NCI-H748 treated with DMSO at 0.1 percent for 48 hours (cell line): ENCODE data around the gene GIPC2.
A peak's percentile ranks its signal among the peaks of the same experiment; 100 is the strongest.
"Not testable (repeated sequence)": the region's sequence is repeated elsewhere in the genome, so short reads cannot be mapped to it uniquely, and the experiment has no call there.

Source experiments
- DNase-seq: peaks from one replicate; lab custom pipeline; 2025; lab: John Stamatoyannopoulos, UW

Gene GIPC2

GRCh38 chr1:78038071-78038470 lies 7.7 kb upstream of the GIPC2 start:
- no peak for DNase-seq

GRCh38 chr1:78038491-78038939 lies 7.3 kb upstream of the GIPC2 start:
- DNase-seq: peak; percentile 23

- DNase-seq: no peak
Measured at GRCh38 chr1:78040484-78041089, 5.2 kb upstream of the GIPC2 start.

- DNase-seq: no peak
Measured at GRCh38 chr1:78043436-78043835, 2.3 kb upstream of the GIPC2 start.

GRCh38 chr1:78044796-78045562 lies 787 bp upstream of the GIPC2 start:
- DNase-seq: no peak

GRCh38 chr1:78045563-78045925 lies 222 bp upstream of the GIPC2 start:
- DNase-seq: no peak

- DNase-seq: no peak
Measured at GRCh38 chr1:78047106-78047505, 1.3 kb downstream of the GIPC2 start.

GRCh38 chr1:78047631-78048030 lies 1.9 kb downstream of the GIPC2 start:
- no peak for DNase-seq

GRCh38 chr1:78048446-78048845 lies 2.7 kb downstream of the GIPC2 start:
- no peak for DNase-seq

- DNase-seq: no peak
Measured at GRCh38 chr1:78049396-78049795, 3.6 kb downstream of the GIPC2 start.

GRCh38 chr1:78051005-78051404 lies 5.2 kb downstream of the GIPC2 start:
- no peak for DNase-seq

- DNase-seq: no peak
Measured at GRCh38 chr1:78052685-78053405, 7.1 kb downstream of the GIPC2 start.

- DNase-seq: no peak
Measured at GRCh38 chr1:78053498-78053897, 7.7 kb downstream of the GIPC2 start.

- no peak for DNase-seq
Measured at GRCh38 chr1:78054559-78054958, 8.8 kb downstream of the GIPC2 start.

GRCh38 chr1:78054972-78055371 lies 9.2 kb downstream of the GIPC2 start:
- no peak for DNase-seq

GRCh38 chr1:78055565-78056132 lies 9.9 kb downstream of the GIPC2 start:
- DNase-seq: no peak

- no peak for DNase-seq
Measured at GRCh38 chr1:78058670-78059069, 12.9 kb downstream of the GIPC2 start.

- DNase-seq: no peak
Measured at GRCh38 chr1:78060857-78061563, 15.2 kb downstream of the GIPC2 start.

- no peak for DNase-seq
Measured at GRCh38 chr1:78061825-78062523, 16.2 kb downstream of the GIPC2 start.

- DNase-seq: not testable (repeated sequence)
Measured at GRCh38 chr1:78064886-78065285, 19.1 kb downstream of the GIPC2 start.

- no peak for DNase-seq
Measured at GRCh38 chr1:78068681-78069283, 23.0 kb downstream of the GIPC2 start.
